Psoas muscle (tissue), 8 donors: ENCODE data around the gene ATP13A3. TPM values are rescaled to one million over a fixed set of nuclear protein-coding genes. Genes with fewer than 3 reads are reported as not detected.

Experiments used
- ATAC-seq, 4 donors: fragments of 200-7000 bp; cut with Tn5 transposase; one replicate each; pipeline ENCODE4 v1.9.1; 2020; ENCODE audit warnings: moderate library complexity in 3 of 4, mild to moderate bottlenecking in 2 of 4
- DNase-seq, 2 donors: peaks; one replicate each; pipeline ENCODE4 v3.0.0-alpha.2; 2020
- H3K27ac ChIP-seq: fragments of 200-600 bp; one replicate; pipeline ENCODE4 v1.8.0; 2022
- H3K27me3 ChIP-seq, 3 donors: fragments of 200-600 bp in 1 of 3; one replicate each; pipeline versions ENCODE4 v1.6.1 to v1.8.0; 2013 to 2022; ENCODE audit warnings: low read length in 2 of 3, mild to moderate bottlenecking in 2 of 3, moderate library complexity in 1 of 3; ENCODE audit not compliant: insufficient read depth in 3 of 3
- H3K36me3 ChIP-seq, 2 donors: fragments of 200-600 bp in 1 of 2; one replicate each; pipeline versions ENCODE4 v1.6.1 to v1.8.0; 2013 to 2022; ENCODE audit warnings: low read depth in 1 of 2, mild to moderate bottlenecking in 1 of 2, moderate library complexity in 1 of 2; ENCODE audit not compliant: insufficient read depth in 1 of 2
- H3K4me1 ChIP-seq: fragments of 200-600 bp; one replicate; pipeline ENCODE4 v1.8.0; 2022
- H3K4me3 ChIP-seq: fragments of 200-600 bp; one replicate; pipeline ENCODE4 v1.8.0; 2022; ENCODE audit warnings: mild to moderate bottlenecking
- H3K9me3 ChIP-seq: fragments of 200-600 bp; one replicate; pipeline ENCODE4 v1.8.0; 2022
- WGBS, 3 donors: extraction: QIAGEN DNeasy Blood & Tissue Kit; methylation state at CpG; one replicate each; pipeline versions ENCODE4 v1.1.6 to v1.1.7; 2013; 5-methylcytosine and 5-hydroxymethylcytosine counted together
- intact Hi-C, 2 donors: fragments of 100-400 bp; cut with DNase I; formaldehyde crosslinking; loops; one replicate each; pipeline versions ENCODE4 v1.11.0 to v1.14.2; 2022
- polyA plus RNA-seq, 3 donors: library from polyadenylated mRNA; stranded (reverse); fragments of 200-250 nt; gene quantifications; one replicate each; pipeline ENCODE4 v1.2.3, GENCODE V29; 2013
- total RNA-seq, 4 donors: library from RNA; stranded (reverse); fragmentation: NEBNext Ultra II Directional in 2 of 4; extraction: Animal tissue kit (Norgen Biotek cat#: 25700) in 2 of 4; gene quantifications; one replicate each; pipeline versions ENCODE4 v1.2.1 to v1.2.4, GENCODE V29; 2021 to 2023
- TF ChIP-seq, protein P1 (sequence below): fragments of 200-600 bp; IDR thresholded peaks from one replicate; pipeline ENCODE4 v1.8.0; 2022; ENCODE audit warnings: antibody characterized with exemption
- donor health status: healthy with polysubstance abuse.
- donor health status: DM: no; HTN: no; CAD: no; lungs with moderate emphysema.
- donor health status: Bipolar disorder and iron deficiency.
- donor health status: healthy.
- donor health status: DM: yes; HTN: yes; CAD: no.
- donor health status: DM: no; HTN: no; CAD: no.
- donor health status: DM: no; HTN: no; CAD: no.
- donor health status: DM: yes; HTN: yes; CAD: no.

ATP13A3 gene
- total and polyA plus RNA-seq, 7 donors: 10.4 to 72.7 (median 46.6) TPM

DNA sequence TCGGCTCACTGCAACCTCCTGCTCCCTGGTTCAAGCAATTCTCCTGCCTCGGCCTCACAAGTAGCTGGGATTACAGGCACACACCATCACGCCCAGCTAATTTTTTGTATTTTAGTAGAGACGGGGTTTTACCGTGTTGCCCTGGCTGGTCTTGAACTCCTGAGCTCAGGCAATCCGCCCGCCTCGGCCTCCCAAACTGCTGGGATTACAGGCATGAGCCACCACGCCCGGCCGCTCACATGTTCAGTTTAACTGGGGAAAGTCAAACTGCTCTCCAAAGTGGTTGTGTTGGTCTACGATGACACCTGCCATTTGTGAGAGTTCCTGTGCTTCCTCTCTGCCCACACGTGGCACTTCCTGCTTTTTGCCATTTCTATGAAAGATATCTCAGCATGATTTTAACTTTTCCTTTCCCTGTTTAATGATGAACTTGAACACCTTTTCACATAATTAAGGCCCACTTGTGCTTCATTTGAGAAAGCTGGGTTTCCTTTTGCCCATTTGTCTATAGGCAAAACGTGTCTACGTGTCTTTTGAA is 86.9 kb downstream of the ATP13A3 start:
- 88 to 91% (median 91%) methylated on average over 15 of the region's 15 CpGs for WGBS, 3 donors
- TF ChIP-seq, protein P1, sequence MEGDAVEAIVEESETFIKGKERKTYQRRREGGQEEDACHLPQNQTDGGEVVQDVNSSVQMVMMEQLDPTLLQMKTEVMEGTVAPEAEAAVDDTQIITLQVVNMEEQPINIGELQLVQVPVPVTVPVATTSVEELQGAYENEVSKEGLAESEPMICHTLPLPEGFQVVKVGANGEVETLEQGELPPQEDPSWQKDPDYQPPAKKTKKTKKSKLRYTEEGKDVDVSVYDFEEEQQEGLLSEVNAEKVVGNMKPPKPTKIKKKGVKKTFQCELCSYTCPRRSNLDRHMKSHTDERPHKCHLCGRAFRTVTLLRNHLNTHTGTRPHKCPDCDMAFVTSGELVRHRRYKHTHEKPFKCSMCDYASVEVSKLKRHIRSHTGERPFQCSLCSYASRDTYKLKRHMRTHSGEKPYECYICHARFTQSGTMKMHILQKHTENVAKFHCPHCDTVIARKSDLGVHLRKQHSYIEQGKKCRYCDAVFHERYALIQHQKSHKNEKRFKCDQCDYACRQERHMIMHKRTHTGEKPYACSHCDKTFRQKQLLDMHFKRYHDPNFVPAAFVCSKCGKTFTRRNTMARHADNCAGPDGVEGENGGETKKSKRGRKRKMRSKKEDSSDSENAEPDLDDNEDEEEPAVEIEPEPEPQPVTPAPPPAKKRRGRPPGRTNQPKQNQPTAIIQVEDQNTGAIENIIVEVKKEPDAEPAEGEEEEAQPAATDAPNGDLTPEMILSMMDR: no peak
- H3K9me3 ChIP-seq: no peaks in the 10 kb centered on the region
- no peak overlapping the region for H3K4me3 ChIP-seq
- H3K27ac ChIP-seq: no peak overlapping the region
- peaks cover 15% of the 10 kb centered on the region for H3K4me1 ChIP-seq
- intact Hi-C loops: loop anchor here in 1 of 2 donors (1.0 kb wide), 1 partner anchor 27 kb away; no protein-coding TSS in a partner anchor
- peaks cover 0 to 8% of the 10 kb centered on the region in 2 donors for H3K36me3 ChIP-seq
- no peak for DNase-seq
- ATAC-seq: no peak
- peaks cover 0 to 44% (median 4%) of the 10 kb centered on the region in 3 donors for H3K27me3 ChIP-seq

- DNase-seq: no peak
- TF ChIP-seq, protein P1: no peak
- intact Hi-C loops: loop anchor here in 1 of 2 donors (1.0 kb wide), 1 partner anchor 26 kb away; no protein-coding TSS in a partner anchor
- H3K27me3 ChIP-seq: peaks cover 0 to 49% (median 6%) of the 10 kb centered on the region in 3 donors
- 61 to 72% (median 64%) methylated on average over 2 of the region's 2 CpGs for WGBS, 3 donors
- ATAC-seq: no peak
- peaks cover 15% of the 10 kb centered on the region for H3K4me1 ChIP-seq
- H3K9me3 ChIP-seq: no peaks in the 10 kb centered on the region
- H3K36me3 ChIP-seq: peaks cover 0 to 8% of the 10 kb centered on the region in 2 donors
- peak within 1 kb of the TSS; percentile 44 for H3K4me3 ChIP-seq
- no peak within 1 kb of the TSS for H3K27ac ChIP-seq
Observed at GRCh38 chr3:194399166-194399565, 87.6 kb downstream of the ATP13A3 start, which contains the start of gene GP5. TSS of gene GP5 (minus strand) at chr3:194399266. CDS start at chr3:194398282, 984 bp downstream.

GRCh38 chr3:194397757-194398312 is 89.0 kb downstream of the ATP13A3 start:
- peak overlapping the region; percentile 44 for H3K4me3 ChIP-seq
- DNase-seq: no peak
- H3K9me3 ChIP-seq: no peaks in the 10 kb centered on the region
- peaks cover 0 to 49% (median 6%) of the 10 kb centered on the region in 3 donors for H3K27me3 ChIP-seq
- H3K4me1 ChIP-seq: peaks cover 15% of the 10 kb centered on the region
- intact Hi-C loops: no loop called here
- TF ChIP-seq, protein P1: no peak
- H3K36me3 ChIP-seq: peaks cover 0 to under 1% of the 10 kb centered on the region in 2 donors
- WGBS, 3 donors: 12 to 18% (median 17%) methylated on average over 33 to 38 of the region's 38 CpGs
- H3K27ac ChIP-seq: no peak overlapping the region
- peak in 2 of 4 donors; percentile 23 to 28 for ATAC-seq

DNA sequence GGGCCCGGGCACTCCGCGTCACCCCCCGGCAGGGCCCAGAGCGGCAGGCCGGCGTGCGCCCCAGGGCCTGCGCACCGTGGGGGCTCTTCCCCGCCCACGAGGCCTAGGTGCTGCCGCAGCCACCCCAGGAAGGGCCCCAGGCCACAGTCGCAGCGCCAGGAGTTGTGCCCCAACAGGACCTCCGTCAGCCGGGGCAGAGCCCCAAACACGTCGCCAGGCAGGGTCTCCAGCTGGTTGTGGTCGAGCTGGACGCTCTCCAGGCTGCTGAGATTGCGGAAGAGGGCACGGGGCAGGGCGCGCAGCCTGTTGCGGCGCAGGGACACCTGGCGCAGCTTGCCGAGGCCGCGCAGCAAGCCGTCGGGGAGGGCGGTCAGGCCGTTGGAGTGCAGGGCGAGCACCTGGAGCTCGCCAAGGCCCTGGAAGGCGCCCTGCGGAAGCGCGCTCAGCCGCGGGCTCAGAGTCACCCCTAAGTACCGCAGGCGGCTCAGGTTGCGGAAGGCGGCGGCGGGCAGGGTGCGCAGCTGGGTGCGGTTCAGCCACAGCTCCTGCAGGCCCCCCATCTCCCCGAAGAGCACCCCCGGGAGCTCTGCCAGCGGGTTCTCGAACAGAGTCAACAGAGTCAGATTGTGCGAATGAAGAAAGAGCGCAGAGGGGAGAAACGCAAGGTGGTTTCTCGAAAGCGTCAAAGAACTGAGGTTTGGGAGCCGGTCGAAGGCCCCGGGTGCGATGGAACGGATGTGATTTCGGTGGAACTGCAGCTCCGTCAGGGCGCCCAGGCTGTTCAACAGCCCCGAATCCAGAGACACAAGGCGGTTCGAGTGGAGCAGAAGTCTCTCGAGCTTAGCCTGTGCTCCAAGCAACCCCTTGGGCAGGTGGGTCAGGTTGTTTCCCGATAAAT is 89.7 kb downstream of the ATP13A3 start:
- peak; percentile 26 to 49 (median 42) for ATAC-seq
- 26 to 29% (median 27%) methylated on average over 72 to 73 of the region's 73 CpGs for WGBS, 3 donors
- TF ChIP-seq, protein P1: no peak

More for the DNA sequence above, 89.7 kb downstream of the ATP13A3 start:
- Histone ChIP-seq H3K36me3 (no peaks in the 10 kb centered on the region), H3K27ac (no peak overlapping the region), H3K4me3 (peak overlapping the region; percentile 44), H3K9me3 (no peaks in the 10 kb centered on the region), H3K4me1 (peaks cover 15% of the 10 kb centered on the region), H3K27me3 (peaks cover 0 to 52% (median 6%) of the 10 kb centered on the region in 3 donors)
- intact Hi-C loops: no loop called here
- no peak for DNase-seq
